NCI-H2227 treated with DMSO at 0.1 percent for 48 hours (cell line): ENCODE measurements around the gene FAF1.

Experiments used
- DNase-seq: peaks from one replicate; lab custom pipeline; 2025; lab: John Stamatoyannopoulos, UW

Gene FAF1

GRCh38 chr1:50488876-50489275 is 471.2 kb downstream of the FAF1 start:
- no peak for DNase-seq

DNA sequence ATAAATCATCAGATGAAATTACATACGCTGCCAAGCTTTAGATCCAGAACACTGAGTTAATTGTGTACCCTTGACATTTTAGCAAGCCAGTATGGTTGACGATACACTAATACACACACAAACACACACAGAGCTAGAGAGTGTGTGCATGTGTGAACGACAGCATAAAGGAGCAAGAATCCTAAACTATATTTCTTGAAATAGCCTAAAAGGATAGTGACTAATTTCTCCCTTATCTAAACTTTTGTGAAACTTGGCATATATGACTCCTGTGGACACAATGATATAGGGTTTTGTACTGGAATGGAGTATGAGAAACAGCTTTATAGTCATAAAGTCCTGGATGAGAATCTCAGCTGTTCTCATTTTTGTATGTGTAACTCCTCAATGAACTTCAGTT is 471.7 kb downstream of the FAF1 start:
- no peak for DNase-seq

- no peak for DNase-seq
Measured at GRCh38 chr1:50487725-50488124, 472.3 kb downstream of the FAF1 start.

- no peak for DNase-seq
Measured at GRCh38 chr1:50481142-50481736, 478.8 kb downstream of the FAF1 start.

GRCh38 chr1:50476800-50477199 is 483.3 kb downstream of the FAF1 start:
- DNase-seq = no peak

DNA sequence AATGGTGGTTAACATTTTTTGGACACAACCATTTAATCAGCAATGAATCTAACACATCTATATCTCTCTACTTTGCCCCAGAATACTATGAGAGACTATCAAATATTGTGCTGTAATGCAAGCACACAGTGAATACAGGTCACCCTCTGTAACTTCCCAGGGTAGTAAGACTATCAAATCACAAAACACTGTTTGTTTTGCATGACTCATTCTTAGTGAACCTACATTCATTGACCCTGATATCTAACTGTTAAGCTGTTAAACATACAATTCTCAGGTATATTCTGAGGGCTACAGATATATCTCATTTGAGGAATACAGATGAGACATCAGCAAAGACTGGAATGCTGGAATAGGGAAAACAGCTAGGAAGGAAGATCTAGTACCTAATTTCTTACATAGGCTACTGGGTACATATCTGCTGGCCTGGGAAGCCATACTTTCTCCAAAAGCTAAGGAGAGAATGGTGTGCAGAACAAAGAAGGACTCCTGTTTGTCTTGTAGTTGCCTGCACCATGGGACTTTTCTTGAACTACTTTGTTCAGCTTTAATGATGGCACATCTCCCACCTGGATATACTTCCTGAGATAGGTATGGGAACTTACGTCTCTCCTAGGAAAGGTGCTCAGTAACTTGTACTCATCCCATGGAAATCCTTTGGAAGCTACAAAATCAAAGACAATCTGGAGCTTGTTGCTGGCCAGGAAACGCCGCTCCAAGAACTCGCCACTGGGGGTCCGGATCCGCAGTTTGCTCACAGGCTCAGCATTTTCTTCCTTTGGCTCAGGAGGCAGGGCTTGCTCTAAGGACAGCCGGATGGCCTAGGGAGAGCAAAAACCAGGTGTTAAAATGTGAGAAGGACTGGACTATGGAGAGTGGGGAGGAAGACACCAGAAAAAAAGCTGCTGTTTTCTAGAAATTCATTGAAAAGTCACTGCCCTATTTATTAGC is 484.9 kb downstream of the FAF1 start:
- DNase-seq = no peak

- no peak for DNase-seq
Measured at GRCh38 chr1:50473513-50473912, 486.6 kb downstream of the FAF1 start.

DNA sequence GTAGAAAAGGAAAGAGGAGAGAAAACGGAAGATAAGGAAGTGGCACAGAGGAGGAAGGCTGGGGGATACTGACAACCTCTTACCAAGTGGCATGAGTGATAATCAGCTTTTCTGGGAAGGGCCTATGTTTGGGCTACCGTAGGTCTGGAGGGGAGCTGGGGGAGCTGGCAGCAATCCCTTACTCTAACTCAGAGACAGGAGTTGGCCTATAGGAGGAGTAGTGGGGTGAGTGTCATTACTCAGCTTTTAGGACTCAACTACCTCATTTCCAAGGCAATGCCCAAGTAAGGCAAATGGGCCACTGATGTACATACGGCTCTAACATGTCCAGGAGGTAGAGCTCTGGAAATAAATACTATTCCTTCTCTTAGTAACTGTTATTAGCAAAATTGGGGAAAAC is 488.1 kb downstream of the FAF1 start:
- DNase-seq = no peak

GRCh38 chr1:50462964-50463363 is 497.1 kb downstream of the FAF1 start:
- no peak for DNase-seq

GRCh38 chr1:50458507-50458906 is 501.6 kb downstream of the FAF1 start:
- DNase-seq = no peak

- DNase-seq = no peak
Measured at GRCh38 chr1:50454911-50455310, 505.2 kb downstream of the FAF1 start.

DNA sequence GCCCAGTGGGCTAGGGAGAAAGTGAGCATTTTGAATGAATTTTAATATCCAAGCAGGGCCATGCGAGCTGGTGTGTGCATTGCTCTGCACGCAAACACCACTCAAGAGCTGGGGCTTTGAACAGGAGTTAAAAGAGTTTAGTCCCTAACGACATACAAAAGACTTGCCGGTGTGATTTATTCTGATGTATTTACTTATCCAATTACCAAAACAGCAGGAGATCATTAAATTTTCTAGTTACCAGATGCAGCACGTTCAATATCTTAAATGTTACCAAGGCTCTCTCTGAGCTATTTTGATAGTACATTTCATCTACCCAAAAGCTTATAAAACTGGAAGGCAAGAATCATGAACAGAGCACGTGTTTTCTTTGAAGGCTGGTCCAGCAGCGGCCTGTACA is 506.8 kb downstream of the FAF1 start:
- DNase-seq = no peak

DNA sequence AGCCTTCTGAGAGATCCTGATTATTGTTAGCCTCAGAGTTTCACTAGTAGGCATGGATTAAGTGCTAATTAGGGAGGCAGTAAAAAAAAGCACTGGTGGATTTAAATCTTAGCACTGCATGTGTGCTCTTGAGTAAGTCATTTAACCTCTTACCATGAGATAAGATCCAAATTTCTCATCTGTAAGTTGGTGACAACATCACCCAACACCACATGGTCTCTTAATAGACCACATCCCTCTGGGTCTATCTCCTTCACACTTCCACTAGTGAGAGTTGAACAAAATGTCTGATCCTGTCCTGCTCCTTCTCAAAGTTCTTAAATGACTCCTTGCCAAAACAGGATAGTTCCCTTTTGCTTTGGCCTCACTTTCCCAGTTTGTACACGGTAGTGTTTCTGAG is 507.4 kb downstream of the FAF1 start:
- no peak for DNase-seq

GRCh38 chr1:50450861-50451653 is 509.0 kb downstream of the FAF1 start:
- no peak for DNase-seq

DNA sequence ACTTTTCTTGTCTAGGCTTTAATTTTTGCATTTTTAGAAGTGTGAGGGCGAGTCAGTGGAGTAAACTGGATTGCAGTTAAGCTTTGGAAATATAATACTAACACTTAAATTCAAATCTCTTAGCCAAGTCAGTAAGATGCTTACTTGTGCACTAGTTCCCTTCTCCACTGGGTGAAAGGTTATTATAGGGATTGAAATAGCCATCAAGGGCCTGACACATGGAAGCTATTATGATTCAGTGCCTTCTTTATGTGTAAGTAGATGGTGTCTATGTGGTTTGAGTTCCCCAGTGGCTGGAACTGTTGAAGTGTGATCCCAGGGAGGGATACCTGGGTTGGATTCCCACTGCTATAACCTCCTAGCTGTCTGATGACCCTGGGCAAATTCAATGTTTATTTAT is 512.1 kb downstream of the FAF1 start:
- no peak for DNase-seq

DNA sequence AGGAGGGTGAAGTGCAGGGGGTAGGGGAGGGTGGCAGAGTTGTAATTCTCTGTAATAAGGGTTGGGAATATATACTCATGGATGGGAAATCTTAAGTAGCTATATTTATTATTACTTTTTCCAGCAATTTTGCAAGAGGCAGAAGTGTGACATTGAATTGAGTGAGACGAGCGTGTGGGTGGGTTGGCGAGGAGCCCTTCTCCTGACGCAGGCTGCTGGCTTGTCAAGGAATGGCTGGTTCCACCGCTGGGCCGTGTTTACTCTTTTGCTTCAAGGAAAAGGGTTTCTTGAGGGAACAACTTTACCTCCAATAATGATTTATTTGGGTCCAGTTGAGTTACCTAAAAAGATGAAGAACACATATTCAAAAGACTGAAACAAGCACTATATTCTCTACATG is 518.9 kb downstream of the FAF1 start:
- DNase-seq = no peak

- no peak for DNase-seq
Measured at GRCh38 chr1:50438945-50439344, 521.1 kb downstream of the FAF1 start.

- DNase-seq = no peak
Measured at GRCh38 chr1:50436489-50436888, 523.6 kb downstream of the FAF1 start.

- DNase-seq = no peak
Measured at GRCh38 chr1:50430010-50430405, 530.1 kb downstream of the FAF1 start.

GRCh38 chr1:50427818-50428779 is 532.0 kb downstream of the FAF1 start:
- DNase-seq = no peak

DNA sequence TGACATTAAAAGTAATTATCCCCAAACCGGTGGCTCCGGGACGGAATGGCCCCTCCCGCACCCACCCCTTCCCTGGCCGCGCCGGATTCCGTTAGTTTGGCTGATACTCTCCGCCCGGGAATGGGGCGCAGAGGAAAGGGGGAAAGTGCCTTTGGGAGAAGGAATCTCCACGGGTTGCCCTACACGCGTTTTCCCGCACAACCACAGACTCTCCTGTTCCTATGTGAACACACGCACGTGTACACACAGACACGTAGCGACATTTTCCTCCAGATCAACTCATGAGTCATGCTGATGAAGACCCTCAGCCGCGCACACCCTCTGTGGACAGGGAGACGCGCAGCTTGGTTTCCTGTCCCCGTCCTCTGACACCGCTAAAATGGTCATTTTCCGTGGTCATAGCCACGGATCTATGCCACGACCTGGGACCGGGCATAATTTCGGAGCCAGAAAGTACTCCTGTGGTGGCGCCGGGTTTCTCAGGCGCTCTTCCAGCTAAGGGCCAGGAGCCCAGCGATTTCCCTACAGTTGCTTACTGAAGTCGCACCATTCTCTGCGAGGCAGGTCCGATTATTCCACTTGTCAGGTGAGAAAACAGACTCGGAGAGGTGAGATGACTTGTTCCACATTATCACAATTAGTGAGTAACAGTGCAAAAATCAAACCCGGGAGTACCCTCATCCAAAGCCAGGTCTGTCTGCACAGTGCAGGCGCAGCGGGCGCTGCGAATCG is 532.8 kb downstream of the FAF1 start:
- no peak for DNase-seq
